IPS DF 4.7 (cell line): ENCODE measurements around the gene ADRA2C.

Source experiments
- DNase-seq: peaks from one replicate; pipeline ENCODE4 v3.0.0-alpha.2; 2013; ENCODE audit warnings: low spot score; ENCODE audit errors: extremely low read depth

ADRA2C gene

GRCh38 chr4:3775005-3775404 lies 8.8 kb downstream of the ADRA2C start:
- DNase-seq, result no peak

GRCh38 chr4:3775576-3775975 lies 9.4 kb downstream of the ADRA2C start:
- DNase-seq, result no peak

GRCh38 chr4:3776166-3777032 lies 10.2 kb downstream of the ADRA2C start:
- no peak for DNase-seq

GRCh38 chr4:3777033-3777390 lies 10.8 kb downstream of the ADRA2C start:
- no peak for DNase-seq

- DNase-seq, result no peak
Measured at GRCh38 chr4:3777669-3778068, 11.5 kb downstream of the ADRA2C start.

- no peak for DNase-seq
Measured at GRCh38 chr4:3779509-3779908, 13.3 kb downstream of the ADRA2C start.

GRCh38 chr4:3780347-3781171 lies 14.4 kb downstream of the ADRA2C start:
- DNase-seq, result no peak

GRCh38 chr4:3781193-3781886 lies 15.2 kb downstream of the ADRA2C start:
- DNase-seq, result no peak

- DNase-seq, result no peak
Measured at GRCh38 chr4:3781997-3782930, 16.1 kb downstream of the ADRA2C start.

- DNase-seq, result no peak
Measured at GRCh38 chr4:3783693-3784306, 17.6 kb downstream of the ADRA2C start.

- DNase-seq, result no peak
Measured at GRCh38 chr4:3784454-3785291, 18.5 kb downstream of the ADRA2C start.

- no peak for DNase-seq
Measured at GRCh38 chr4:3785292-3785565, 19.0 kb downstream of the ADRA2C start.

GRCh38 chr4:3786196-3786869 lies 20.1 kb downstream of the ADRA2C start:
- no peak for DNase-seq

- DNase-seq, result no peak
Measured at GRCh38 chr4:3787489-3788365, 21.5 kb downstream of the ADRA2C start.

- no peak for DNase-seq
Measured at GRCh38 chr4:3788366-3788660, 22.1 kb downstream of the ADRA2C start.

GRCh38 chr4:3789587-3789986 lies 23.4 kb downstream of the ADRA2C start:
- no peak for DNase-seq

GRCh38 chr4:3790006-3790561 lies 23.9 kb downstream of the ADRA2C start:
- DNase-seq, result no peak

- DNase-seq, result no peak
Measured at GRCh38 chr4:3791256-3791655, 25.1 kb downstream of the ADRA2C start.
